Measurements from ENCODE around the gene SMCO3. TPM values are rescaled to one million over a fixed set of nuclear protein-coding genes. Genes with fewer than 3 reads are reported as not detected.
A peak's percentile ranks its signal among the peaks of the same experiment; 100 is the strongest.

SMCO3 gene
- total and polyA plus RNA-seq, 2 of the 13 experiments (the other 11 are each of a cell fraction or from before 2014, with no cell fraction given), result 0.29 to 0.42 TPM

GRCh38 chr12:14769969-14770495 is 44.0 kb downstream of the SMCO3 start (continued):
- TF ChIP-seq LRRFIP1 (CRISPR knock-in tag; conservative IDR thresholded peaks at IDR 0.05), result no peak
- no peak for TF ChIP-seq ZNF326 (CRISPR knock-in tag; IDR thresholded peaks at IDR 0.05; ENCODE audit: borderline replicate concordance)
- TF ChIP-seq RBM22 (optimal IDR thresholded peaks at IDR 0.05; ENCODE audit: low read length), result no peak
- no peak for TF ChIP-seq GTF3A (CRISPR knock-in tag; conservative IDR thresholded peaks at IDR 0.05)
- no peak; the same call in none of the 2 replicates for TF ChIP-seq TBX2 (CRISPR knock-in tag; IDR thresholded peaks at IDR 0.05; ENCODE audit: borderline replicate concordance)
- no peak for TF ChIP-seq ZNF879 (CRISPR knock-in tag; IDR thresholded peaks at IDR 0.05)
- no peak; the same call in 1 of the 2 replicates for TF ChIP-seq KDM5A (IDR thresholded peaks at IDR 0.05; ENCODE audit: borderline replicate concordance, low read length)
- no peak; the same call in 1 of the 2 replicates for TF ChIP-seq ZNF441 (CRISPR knock-in tag; IDR thresholded peaks at IDR 0.05; ENCODE audit: borderline replicate concordance)
- TF ChIP-seq NRL (CRISPR knock-in tag; IDR thresholded peaks at IDR 0.05; ENCODE audit: borderline replicate concordance), result no peak; the same call in 1 of the 2 replicates
- no peak; the same call in 1 of the 2 replicates for TF ChIP-seq ZNF747 (CRISPR knock-in tag; IDR thresholded peaks at IDR 0.05; ENCODE audit: borderline replicate concordance)
- no peak; the same call in none of the 2 replicates for TF ChIP-seq ZNF512B (CRISPR knock-in tag; IDR thresholded peaks at IDR 0.05; ENCODE audit: borderline replicate concordance)
- no peak for TF ChIP-seq HNF4A (CRISPR knock-in tag; IDR thresholded peaks at IDR 0.05)
- TF ChIP-seq ETV6 (CRISPR knock-in tag; conservative IDR thresholded peaks at IDR 0.05), result no peak
- TF ChIP-seq ZNF777 (CRISPR knock-in tag; IDR thresholded peaks at IDR 0.05), result no peak
- TF ChIP-seq ZFP91 (CRISPR knock-in tag; IDR thresholded peaks at IDR 0.05; ENCODE audit: borderline replicate concordance), result no peak
- peak; percentile 54; the same call in 1 of the 2 replicates for TF ChIP-seq FUBP1 (CRISPR knock-in tag; IDR thresholded peaks at IDR 0.05; ENCODE audit: borderline replicate concordance)
- TF ChIP-seq SRSF1 (optimal IDR thresholded peaks at IDR 0.05; ENCODE audit: low read depth, low read length), result peak; percentile 66
